HEK293T (cell line): Measurements from ENCODE around the gene MYBBP1A.

ENCODE experiments used
- ARNT ChIP-seq: fragments of 450-650 bp; IDR thresholded peaks from 2 replicates; pipeline ENCODE4 v1.6.1; 2017; ENCODE audit warnings: mild to moderate bottlenecking
- BHLHE40 ChIP-seq: fragments of 450-650 bp; IDR thresholded peaks from 2 replicates; pipeline ENCODE4 v1.6.1; 2016; ENCODE audit warnings: mild to moderate bottlenecking, moderate library complexity, borderline replicate concordance
- ELF4 ChIP-seq: fragments of 450-650 bp; IDR thresholded peaks from 2 replicates; pipeline ENCODE4 v1.6.1; 2017; ENCODE audit warnings: antibody characterized with exemption
- FOXA1 ChIP-seq: fragments of 450-650 bp; IDR thresholded peaks from 2 replicates; pipeline ENCODE4 v1.6.1; 2016; ENCODE audit warnings: mild to moderate bottlenecking
- FOXM1 ChIP-seq: fragments of 450-650 bp; IDR thresholded peaks from 2 replicates; pipeline ENCODE4 v1.6.1; 2017; ENCODE audit warnings: mild to moderate bottlenecking, borderline replicate concordance
- LEF1 ChIP-seq: fragments of 450-650 bp; IDR thresholded peaks from 2 replicates; pipeline ENCODE4 v1.6.1; 2017; ENCODE audit warnings: mild to moderate bottlenecking, borderline replicate concordance
- NFRKB ChIP-seq: fragments of 450-650 bp; IDR thresholded peaks from 2 replicates; pipeline ENCODE4 v1.6.1; 2016; ENCODE audit warnings: mild to moderate bottlenecking, moderate library complexity
- SP1 ChIP-seq: fragments of 450-650 bp; IDR thresholded peaks from 2 replicates; pipeline ENCODE4 v1.6.1; 2017
- SUZ12 ChIP-seq: fragments of 450-650 bp; IDR thresholded peaks from 2 replicates; pipeline ENCODE4 v1.6.1; 2016; ENCODE audit warnings: mild to moderate bottlenecking
- ZNF384 ChIP-seq: fragments of 450-650 bp; IDR thresholded peaks from 2 replicates; pipeline ENCODE4 v1.6.1; 2016

- TF ChIP-seq ZNF384 = no peak
- no peak for TF ChIP-seq ELF4
- no peak for TF ChIP-seq FOXM1
- no peak for TF ChIP-seq ARNT
- no peak for TF ChIP-seq LEF1
- TF ChIP-seq BHLHE40 = no peak
- no peak for TF ChIP-seq NFRKB
- TF ChIP-seq SP1 = no peak
- no peak for TF ChIP-seq SUZ12
- TF ChIP-seq FOXA1 = no peak
These were observed 40.4 kb downstream of the MYBBP1A start for GRCh38 chr17:4514779-4515178.
